Lung (tissue), 12 donors: Measurements from ENCODE around the gene BAX. TPM values are rescaled to one million over a fixed set of nuclear protein-coding genes. Genes with fewer than 3 reads are reported as not detected.

Experiments
- ATAC-seq: fragments of 200-7000 bp; cut with Tn5 transposase; one replicate; pipeline ENCODE4 v1.9.1; 2020; ENCODE audit warnings: moderate number of reproducible peaks; ENCODE audit not compliant: insufficient read depth, low FRiP score
- DNase-seq, 3 donors: peaks; one replicate each; pipeline ENCODE4 v3.0.0-alpha.2; 2013 to 2017
- H3K27ac ChIP-seq, 2 donors: one replicate each; pipeline ENCODE4 v1.5.1; 2013; ENCODE audit warnings: mild to moderate bottlenecking in 2 of 2, moderate library complexity in 2 of 2, control low read depth in 1 of 2, inconsistent platforms in 1 of 2, low read depth in 1 of 2, low read length in 1 of 2
- H3K27me3 ChIP-seq, 3 donors: one replicate each; pipeline ENCODE4 v1.5.1; 2013; ENCODE audit warnings: low read length in 2 of 3; ENCODE audit not compliant: control insufficient read depth in 3 of 3, insufficient read depth in 3 of 3
- H3K36me3 ChIP-seq, 4 donors: one replicate each; pipeline ENCODE4 v1.5.1; 2013; ENCODE audit warnings: low read length in 4 of 4, mild to moderate bottlenecking in 1 of 4, moderate library complexity in 1 of 4; ENCODE audit not compliant: control insufficient read depth in 4 of 4, insufficient read depth in 4 of 4
- H3K4me1 ChIP-seq, 5 donors: one replicate each; pipeline ENCODE4 v1.5.1; 2013; ENCODE audit warnings: low read length in 5 of 5, mild to moderate bottlenecking in 2 of 5, moderate library complexity in 1 of 5; ENCODE audit not compliant: control insufficient read depth in 5 of 5, insufficient read depth in 5 of 5
- H3K4me3 ChIP-seq: one replicate; pipeline ENCODE4 v1.5.1; 2013; ENCODE audit warnings: mild to moderate bottlenecking, control low read depth, moderate library complexity
- H3K9ac ChIP-seq, 2 donors: one replicate each; pipeline ENCODE4 v1.5.1; 2013; ENCODE audit warnings: low read length in 2 of 2, control low read depth in 1 of 2; ENCODE audit not compliant: insufficient read depth in 1 of 2
- H3K9me3 ChIP-seq, 4 donors: one replicate each; pipeline ENCODE4 v1.5.1; 2013; ENCODE audit warnings: low read length in 3 of 4, mild to moderate bottlenecking in 1 of 4, moderate library complexity in 1 of 4; ENCODE audit not compliant: control insufficient read depth in 4 of 4, insufficient read depth in 3 of 4
- whole genome bisulfite sequencing, 2 donors: extraction: QIAGEN DNeasy Blood & Tissue Kit; methylation state at CpG; one replicate each; pipeline ENCODE4 v1.1.7; 2013; 5-methylcytosine and 5-hydroxymethylcytosine counted together
- polyA plus RNA-seq, 2 donors: library from polyadenylated mRNA; stranded (reverse); fragments of 200-250 nt; gene quantifications; one replicate each; pipeline ENCODE4 v1.2.1, GENCODE V29; 2013
- total RNA-seq, 2 donors: library from RNA; depleted of rRNA in 1 of 2; stranded (reverse); fragments of >200 nt in 1 of 2; gene quantifications; one replicate each; pipeline ENCODE4 v1.2.1, GENCODE V29; 2014 to 2021
- TF ChIP-seq, protein P1 (sequence below): IDR thresholded peaks from 2 replicates; pipeline ENCODE4 v1.5.1; 2012; ENCODE audit warnings: mild to moderate bottlenecking; ENCODE audit errors: control extremely low read depth, extremely low read depth
- donor health status: control.
- donor health status: control.
- donor health status: Bipolar disorder and iron deficiency.
- donor health status: healthy.
- donor health status: DM: yes; HTN: yes; CAD: no.

The BAX gene
- total and polyA plus RNA-seq, 4 donors = 25.9 to 121 (median 104) TPM

DNA sequence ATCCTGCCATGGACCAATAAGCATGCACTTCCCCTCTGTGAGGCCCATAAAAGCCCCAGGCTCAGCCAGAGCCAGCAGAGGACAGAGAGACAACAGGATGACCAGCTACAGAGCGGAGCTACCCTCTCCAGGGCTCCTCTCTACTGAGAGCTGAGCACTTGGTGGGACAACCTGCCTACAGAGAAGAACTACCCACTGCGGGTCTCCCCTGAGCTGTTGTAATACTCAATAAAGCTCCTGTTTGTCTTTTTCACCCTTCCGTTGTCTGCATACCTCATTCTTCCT is 7.5 kb upstream of the BAX start:
- no peak for DNase-seq
- H3K9ac ChIP-seq = no peak overlapping the region
- TF ChIP-seq, protein P1, sequence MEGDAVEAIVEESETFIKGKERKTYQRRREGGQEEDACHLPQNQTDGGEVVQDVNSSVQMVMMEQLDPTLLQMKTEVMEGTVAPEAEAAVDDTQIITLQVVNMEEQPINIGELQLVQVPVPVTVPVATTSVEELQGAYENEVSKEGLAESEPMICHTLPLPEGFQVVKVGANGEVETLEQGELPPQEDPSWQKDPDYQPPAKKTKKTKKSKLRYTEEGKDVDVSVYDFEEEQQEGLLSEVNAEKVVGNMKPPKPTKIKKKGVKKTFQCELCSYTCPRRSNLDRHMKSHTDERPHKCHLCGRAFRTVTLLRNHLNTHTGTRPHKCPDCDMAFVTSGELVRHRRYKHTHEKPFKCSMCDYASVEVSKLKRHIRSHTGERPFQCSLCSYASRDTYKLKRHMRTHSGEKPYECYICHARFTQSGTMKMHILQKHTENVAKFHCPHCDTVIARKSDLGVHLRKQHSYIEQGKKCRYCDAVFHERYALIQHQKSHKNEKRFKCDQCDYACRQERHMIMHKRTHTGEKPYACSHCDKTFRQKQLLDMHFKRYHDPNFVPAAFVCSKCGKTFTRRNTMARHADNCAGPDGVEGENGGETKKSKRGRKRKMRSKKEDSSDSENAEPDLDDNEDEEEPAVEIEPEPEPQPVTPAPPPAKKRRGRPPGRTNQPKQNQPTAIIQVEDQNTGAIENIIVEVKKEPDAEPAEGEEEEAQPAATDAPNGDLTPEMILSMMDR = no peak
- H3K27me3 ChIP-seq = no peaks in the 10 kb centered on the region
- H3K36me3 ChIP-seq = no peaks in the 10 kb centered on the region
- H3K4me1 ChIP-seq = peaks cover 0 to 2% (median 0%) of the 10 kb centered on the region in 5 donors
- no peak overlapping the region for H3K27ac ChIP-seq
- H3K9me3 ChIP-seq = peaks cover 0 to 2% (median 0%) of the 10 kb centered on the region in 4 donors
- WGBS, 2 donors = 96 to 100% methylated on average over 3 of the region's 3 CpGs
- no peak for ATAC-seq
- H3K4me3 ChIP-seq = no peak overlapping the region

DNA sequence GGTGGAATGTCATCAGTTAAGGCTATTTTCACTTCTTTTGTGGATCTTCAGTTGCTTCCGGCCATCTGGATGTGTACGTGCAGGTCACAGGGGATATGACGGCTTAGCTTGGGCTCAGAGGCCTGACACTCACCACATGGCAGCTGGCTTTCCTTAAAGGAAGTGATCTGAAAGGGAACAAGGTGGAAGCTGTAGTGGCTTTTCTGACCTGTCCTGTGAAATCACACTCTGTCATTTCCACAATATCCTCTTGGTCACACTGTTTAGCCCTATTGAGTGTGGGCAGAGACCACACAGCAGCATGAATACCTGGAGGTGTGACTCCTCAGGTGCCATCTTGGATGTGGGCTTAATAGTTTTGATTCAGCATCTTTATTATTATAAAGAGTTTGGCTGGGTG is 4.5 kb upstream of the BAX start:
- whole genome bisulfite sequencing, 2 donors = 60 to 74% methylated on average over 3 of the region's 3 CpGs

DNA sequence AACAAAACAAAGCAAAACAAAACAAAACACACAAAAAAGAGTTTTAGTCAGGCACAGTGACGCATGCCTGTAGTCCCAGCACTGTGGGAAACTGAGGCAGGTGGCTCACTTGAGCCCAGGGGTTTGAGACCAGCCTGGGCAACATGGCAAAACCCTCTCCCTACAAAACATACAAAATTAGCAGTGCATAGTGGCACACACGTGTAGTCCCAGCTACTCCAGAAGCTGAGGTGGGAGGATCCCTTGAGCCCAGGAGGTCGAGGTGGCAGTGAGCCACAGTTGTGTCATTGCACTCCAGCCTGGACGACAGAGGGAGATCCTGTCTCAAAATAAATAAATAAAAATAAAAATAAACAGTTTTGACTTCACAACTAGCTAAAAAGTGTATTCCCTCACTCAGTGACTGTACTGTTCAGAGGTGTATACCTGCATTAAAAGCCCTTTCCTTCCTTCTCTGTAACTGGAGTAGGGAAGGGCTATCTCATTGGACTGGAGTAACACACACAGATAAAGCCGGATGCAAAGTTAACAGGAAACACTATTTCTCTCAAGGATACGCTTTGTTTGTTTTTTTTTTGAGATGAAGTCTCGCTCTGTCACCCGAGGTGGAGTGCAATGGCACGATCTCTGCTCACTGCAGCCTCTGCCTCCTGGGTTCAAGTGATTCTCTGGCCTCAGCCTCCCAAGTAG is 3.7 kb upstream of the BAX start:
- Histone ChIP-seq H3K9ac (no peak overlapping the region), H3K4me1 (peaks cover 0 to 9% (median 6%) of the 10 kb centered on the region in 5 donors), H3K9me3 (no peaks in the 10 kb centered on the region), H3K36me3 (no peaks in the 10 kb centered on the region), H3K4me3 (no peak overlapping the region), H3K27me3 (no peaks in the 10 kb centered on the region), H3K27ac (no peak overlapping the region)
- DNase-seq (no peak), ATAC-seq (no peak)
- TF ChIP-seq, protein P1 = no peak
- WGBS, 2 donors = 54 to 69% methylated on average over 9 of the region's 9 CpGs

More for the DNA sequence above, 4.5 kb upstream of the BAX start:
- TF ChIP-seq, protein P1 = no peak
- ATAC-seq (no peak), DNase-seq (peak in 2 of 3 donors; percentile 38 to 55)
- H3K9ac ChIP-seq = no peak overlapping the region
- no peaks in the 10 kb centered on the region for H3K9me3 ChIP-seq
- H3K4me1 ChIP-seq = peaks cover 0 to 2% (median 0%) of the 10 kb centered on the region in 5 donors
- no peak overlapping the region for H3K4me3 ChIP-seq
- no peaks in the 10 kb centered on the region for H3K27me3 ChIP-seq
- no peak overlapping the region for H3K27ac ChIP-seq
- no peaks in the 10 kb centered on the region for H3K36me3 ChIP-seq

DNA sequence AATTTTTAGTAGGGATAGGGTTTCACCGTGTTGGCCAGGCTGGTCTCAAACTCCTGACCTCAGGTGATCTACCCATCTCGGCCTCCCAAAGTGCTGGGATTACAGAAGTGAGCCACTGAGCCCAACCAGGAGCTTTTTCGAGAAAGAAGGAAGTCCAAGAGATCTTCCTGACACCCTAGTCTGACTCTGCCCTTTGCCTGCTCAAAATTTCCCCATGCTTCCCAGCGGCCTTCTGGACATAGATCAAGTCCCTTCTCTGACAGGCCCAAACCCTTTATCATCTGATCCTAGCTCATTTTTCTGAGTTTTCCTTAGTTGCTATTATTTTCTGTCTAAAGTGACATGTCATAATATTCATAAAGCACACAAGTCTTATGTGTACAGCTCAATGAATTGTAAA is 1.5 kb upstream of the BAX start:
- H3K36me3 ChIP-seq = peaks cover 0 to 4% (median under 1%) of the 10 kb centered on the region in 4 donors
- WGBS, 2 donors = 77 to 78% methylated on average over 4 of the region's 4 CpGs

More for the DNA sequence above, 1.5 kb upstream of the BAX start:
- ATAC-seq (no peak), DNase-seq (no peak)
- Histone ChIP-seq H3K9ac (no peak overlapping the region), H3K27ac (no peak overlapping the region), H3K9me3 (no peaks in the 10 kb centered on the region), H3K4me3 (no peak overlapping the region), H3K27me3 (no peaks in the 10 kb centered on the region), H3K4me1 (peaks cover 0 to 9% (median 6%) of the 10 kb centered on the region in 5 donors)
- TF ChIP-seq, protein P1 = no peak
